GM18909 (cell line): ENCODE results near the gene ENTR1.

Experiments
- ATAC-seq: cut with Tn5 transposase; IDR thresholded peaks from one replicate; pipeline ENCODE4 v1.9.1; 2021; ENCODE audit warnings: mild to moderate bottlenecking; ENCODE audit not compliant: unreplicated experiment, poor library complexity

Gene ENTR1

GRCh38 chr9:136400038-136400834 lies 10.2 kb downstream of the ENTR1 start, which contains the start of gene SNAPC4:
Gene SNAPC4, minus strand, starts transcription at chr9:136400170. Its CDS starts 1,742 bp downstream, at chr9:136398428.
- peak; percentile 79 for ATAC-seq

GRCh38 chr9:136399176-136400037 lies 11.0 kb downstream of the ENTR1 start:
- peak; percentile 30 for ATAC-seq

- no peak for ATAC-seq
Measured at GRCh38 chr9:136398286-136398685, 12.1 kb downstream of the ENTR1 start.

- no peak for ATAC-seq
Measured at GRCh38 chr9:136397643-136398042, 12.8 kb downstream of the ENTR1 start.

- no peak for ATAC-seq
Measured at GRCh38 chr9:136396219-136396515, 14.2 kb downstream of the ENTR1 start.

- no peak for ATAC-seq
Measured at GRCh38 chr9:136395345-136396218, 14.8 kb downstream of the ENTR1 start.

- no peak for ATAC-seq
Measured at GRCh38 chr9:136395020-136395340, 15.4 kb downstream of the ENTR1 start.

- ATAC-seq = no peak
Measured at GRCh38 chr9:136394312-136395019, 15.9 kb downstream of the ENTR1 start.

GRCh38 chr9:136393531-136393930 lies 16.9 kb downstream of the ENTR1 start:
- no peak for ATAC-seq

- ATAC-seq = no peak
Measured at GRCh38 chr9:136392538-136393449, 17.6 kb downstream of the ENTR1 start.

GRCh38 chr9:136391737-136392537 lies 18.5 kb downstream of the ENTR1 start:
- no peak for ATAC-seq

GRCh38 chr9:136389396-136389795 lies 21.0 kb downstream of the ENTR1 start:
- no peak for ATAC-seq

- no peak for ATAC-seq
Measured at GRCh38 chr9:136387217-136387616, 23.2 kb downstream of the ENTR1 start.

GRCh38 chr9:136386018-136386417 lies 24.4 kb downstream of the ENTR1 start:
- ATAC-seq = no peak

- ATAC-seq = no peak
Measured at GRCh38 chr9:136385015-136385414, 25.4 kb downstream of the ENTR1 start.

- no peak for ATAC-seq
Measured at GRCh38 chr9:136383436-136383835, 27.0 kb downstream of the ENTR1 start.

GRCh38 chr9:136381966-136382513 lies 28.4 kb downstream of the ENTR1 start:
- no peak for ATAC-seq

GRCh38 chr9:136381311-136381710 lies 29.1 kb downstream of the ENTR1 start:
- ATAC-seq = no peak
